Measurements from ENCODE around the gene SZT2.
"Not testable (repeated sequence)": the region's sequence is repeated elsewhere in the genome, so short reads cannot be mapped to it uniquely, and the experiment has no call there.

SZT2 gene

DNA sequence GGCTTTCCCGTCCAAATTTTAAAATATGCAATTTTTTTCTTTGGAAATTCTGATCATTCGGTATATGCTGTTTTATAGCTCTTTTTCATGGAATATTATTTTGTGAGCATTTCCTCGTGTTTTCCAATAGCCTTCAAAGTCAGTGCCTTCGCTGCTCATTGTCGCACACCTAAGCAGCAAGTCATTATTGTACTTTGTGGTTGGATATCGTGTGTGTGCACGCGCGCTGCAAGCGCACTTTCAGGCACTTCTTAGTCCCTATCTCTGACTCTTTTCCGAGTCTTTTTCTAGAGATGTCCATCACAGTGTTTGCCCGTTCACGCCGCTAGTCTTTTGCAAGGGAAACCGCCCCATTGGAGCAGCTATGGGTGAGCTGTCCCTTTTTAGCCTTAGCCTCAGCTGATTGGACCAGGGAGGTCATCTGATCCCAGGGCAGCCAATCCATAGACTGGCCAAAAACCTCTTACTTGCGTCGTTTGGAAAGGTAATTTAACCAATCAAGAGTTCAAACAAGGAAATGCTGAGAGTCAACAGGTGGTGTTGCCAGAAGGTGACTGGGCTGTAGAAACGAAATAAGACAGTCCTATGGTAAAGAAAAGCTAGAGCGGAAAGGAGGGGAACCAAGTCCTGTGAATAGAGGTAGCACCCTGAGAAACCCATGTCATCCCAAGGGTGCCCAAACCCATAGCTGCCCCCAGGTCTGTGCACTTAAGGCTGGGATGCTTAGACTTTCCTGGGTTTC lies 64.7 kb downstream of the SZT2 start:
- peak; percentile 90 for DNase-seq (ENCODE audit: low read depth, low spot score)

GRCh38 chr1:43455213-43455889 lies 65.7 kb downstream of the SZT2 start:
- DNase-seq (ENCODE audit: low read depth, low spot score), result no peak

- DNase-seq (ENCODE audit: low read depth, low spot score), result not testable (repeated sequence)
Observed at GRCh38 chr1:43458379-43458778, 68.7 kb downstream of the SZT2 start.

GRCh38 chr1:43460988-43461693 lies 71.4 kb downstream of the SZT2 start:
- DNase-seq (ENCODE audit: low read depth, low spot score), result peak; percentile 36

GRCh38 chr1:43463479-43463878 lies 73.8 kb downstream of the SZT2 start:
- no peak for DNase-seq (ENCODE audit: low read depth, low spot score)

GRCh38 chr1:43464681-43465504 lies 75.2 kb downstream of the SZT2 start:
- peak; percentile 72 for DNase-seq (ENCODE audit: low read depth, low spot score)

- no peak for DNase-seq (ENCODE audit: low read depth, low spot score)
Observed at GRCh38 chr1:43465505-43466067, 75.9 kb downstream of the SZT2 start.

DNA sequence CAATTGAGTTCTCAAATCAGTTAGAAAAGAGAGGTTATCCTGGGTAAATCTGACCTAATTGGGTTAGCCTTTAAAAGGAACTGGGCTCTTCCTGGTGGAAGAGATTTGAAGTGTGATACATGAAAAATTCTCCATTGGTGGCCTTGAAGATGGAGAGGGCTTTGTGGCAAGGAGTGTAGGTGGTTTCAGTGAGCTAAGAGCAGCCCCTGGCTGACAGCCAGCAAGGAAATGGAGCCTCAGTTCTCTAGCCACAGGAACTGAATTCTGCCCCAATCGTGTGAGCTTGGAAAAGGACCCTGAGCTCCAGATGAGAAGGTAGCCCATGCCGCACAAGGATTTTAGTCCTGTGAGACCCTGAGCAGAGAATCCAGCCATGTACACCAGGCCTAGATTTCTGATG lies 76.7 kb downstream of the SZT2 start:
- peak; percentile 34 for DNase-seq (ENCODE audit: low read depth, low spot score)

DNA sequence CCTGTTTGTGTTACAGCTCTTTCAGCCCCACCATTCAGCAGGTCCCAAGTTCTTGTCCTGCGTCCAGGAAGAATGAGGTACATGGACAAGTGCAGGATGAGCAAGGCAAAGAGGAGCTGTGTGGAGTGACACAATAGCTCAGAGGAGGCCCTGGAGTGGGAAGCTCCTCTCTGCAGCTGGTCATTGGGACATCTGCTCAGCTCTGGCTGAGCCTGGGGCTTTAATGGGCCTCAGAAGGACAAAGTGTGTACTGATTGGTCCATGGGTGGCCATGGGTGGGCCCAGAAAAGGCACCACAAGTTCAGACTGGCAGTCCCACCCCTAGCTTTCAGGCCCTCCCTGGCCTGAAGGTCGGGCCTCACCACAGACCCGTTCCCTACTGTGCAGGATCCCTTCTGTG lies 78.7 kb downstream of the SZT2 start:
- DNase-seq (ENCODE audit: low read depth, low spot score), result no peak

DNA sequence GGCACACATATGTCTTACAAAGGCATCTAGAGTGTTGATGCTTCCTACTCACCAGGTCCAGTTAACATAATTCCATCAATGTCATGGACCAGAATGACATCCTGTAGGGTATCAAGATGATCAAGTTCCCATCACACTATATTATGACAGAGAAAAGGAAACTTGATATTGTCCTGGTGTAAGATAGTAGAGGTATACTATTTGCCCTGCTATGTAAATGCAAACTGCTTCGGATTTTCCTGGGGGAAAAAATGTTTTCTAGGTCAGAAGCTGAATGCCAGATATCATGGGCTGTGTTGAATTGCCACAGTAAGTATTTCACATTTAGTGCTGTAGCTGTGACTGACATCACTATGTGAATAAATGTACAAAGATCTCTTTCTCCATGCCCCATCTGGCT lies 80.2 kb downstream of the SZT2 start:
- DNase-seq (ENCODE audit: low read depth, low spot score), result no peak

GRCh38 chr1:43472087-43472462 lies 82.4 kb downstream of the SZT2 start:
- DNase-seq (ENCODE audit: low read depth, low spot score), result no peak

- peak; percentile 94 for DNase-seq (ENCODE audit: low read depth, low spot score)
Observed at GRCh38 chr1:43472463-43473151, 82.9 kb downstream of the SZT2 start.

DNA sequence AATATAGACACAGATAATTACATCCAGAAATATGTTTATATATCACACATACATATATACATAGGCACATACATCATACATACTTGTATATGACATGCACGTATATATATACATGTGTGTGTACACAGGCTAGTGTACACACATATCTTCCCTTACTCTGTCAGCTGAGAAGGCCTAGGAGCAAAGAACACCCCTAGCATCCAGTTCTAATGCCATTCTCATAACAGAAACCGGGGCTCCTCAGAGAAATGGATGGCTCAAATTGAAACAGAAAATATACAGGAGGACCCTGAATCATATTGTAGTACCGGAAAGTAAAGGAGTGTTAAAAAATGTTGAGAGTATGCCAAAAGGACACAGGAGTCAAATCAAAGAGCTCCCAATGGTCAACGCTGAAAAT lies 83.8 kb downstream of the SZT2 start:
- no peak for DNase-seq (ENCODE audit: low read depth, low spot score)

DNA sequence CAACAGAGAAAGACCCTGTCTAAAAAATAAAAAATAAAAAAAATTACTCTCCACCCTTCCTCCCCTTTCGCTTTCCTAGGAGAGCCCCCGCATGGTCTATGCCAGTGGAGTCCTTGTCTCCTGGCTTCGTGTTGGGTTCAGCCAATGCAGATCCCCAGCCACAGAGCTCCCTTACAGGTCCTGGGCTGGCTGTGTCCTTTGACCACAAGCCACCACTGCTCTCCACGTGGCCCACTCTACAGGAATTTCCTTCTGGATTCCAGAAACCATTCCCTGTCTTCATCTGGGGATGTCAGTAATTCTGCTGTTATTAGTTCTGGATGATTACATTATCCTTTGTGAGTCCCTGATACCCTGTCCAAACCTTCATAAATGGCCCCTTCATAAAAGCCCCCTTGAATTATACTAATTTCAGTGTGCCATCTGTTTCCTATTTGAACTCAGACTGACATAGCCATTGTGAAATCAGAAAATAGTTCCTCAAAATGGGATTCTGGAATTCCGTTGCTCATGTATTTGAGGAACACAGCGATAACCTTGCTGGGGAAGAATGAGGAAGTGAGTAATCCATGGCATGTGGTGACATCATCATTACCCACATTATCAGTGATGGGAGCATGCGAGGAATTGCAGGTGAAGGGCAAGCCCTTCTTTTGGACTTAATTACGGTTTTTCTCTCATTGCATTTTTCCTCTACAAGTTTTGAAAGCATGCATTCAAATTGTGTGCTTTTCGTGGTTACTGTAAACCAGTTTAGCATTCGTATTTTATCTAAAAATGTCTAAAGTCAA lies 86.1 kb downstream of the SZT2 start:
- peak; percentile 71 for DNase-seq (ENCODE audit: low read depth, low spot score)

- no peak for DNase-seq (ENCODE audit: low read depth, low spot score)
Observed at GRCh38 chr1:43477716-43478115, 88.0 kb downstream of the SZT2 start.

DNA sequence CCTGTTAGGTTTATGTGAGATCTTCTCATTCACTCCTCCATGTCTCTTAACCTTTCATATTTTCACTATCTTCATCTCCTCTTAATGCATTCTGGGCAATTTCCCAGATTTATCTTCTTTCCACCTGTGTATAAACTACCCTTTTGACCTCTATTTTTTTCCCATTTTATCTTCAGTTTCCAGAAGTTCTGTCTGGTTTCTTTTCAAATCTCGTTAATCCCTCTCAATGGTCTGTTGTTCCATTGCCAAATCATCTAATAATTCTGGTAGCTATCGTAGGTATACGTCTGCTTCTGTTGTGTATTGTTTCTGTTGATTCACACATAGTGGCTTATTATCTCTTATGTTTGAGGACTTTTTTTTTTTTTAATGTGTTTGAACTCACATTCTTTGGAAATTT lies 89.7 kb downstream of the SZT2 start:
- DNase-seq (ENCODE audit: low read depth, low spot score), result no peak

DNA sequence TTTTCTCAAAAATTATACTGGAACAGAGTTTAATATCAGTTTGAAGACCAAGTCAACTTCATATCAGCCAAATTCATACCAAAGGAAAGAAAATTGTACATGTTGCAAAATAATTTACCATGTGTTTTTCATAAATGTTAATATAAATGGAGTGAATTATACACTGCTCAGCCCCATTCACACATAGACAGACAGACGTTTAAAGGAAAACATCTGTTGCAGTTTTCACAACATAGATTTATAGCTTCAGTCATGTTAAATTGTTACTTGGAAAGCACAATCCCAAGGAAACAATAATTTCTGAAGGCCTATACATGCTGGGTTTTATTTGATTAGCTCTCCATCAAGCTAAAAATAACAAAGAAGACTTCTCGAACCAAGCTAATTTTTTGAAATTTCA lies 91.8 kb downstream of the SZT2 start:
- DNase-seq (ENCODE audit: low read depth, low spot score), result no peak

DNA sequence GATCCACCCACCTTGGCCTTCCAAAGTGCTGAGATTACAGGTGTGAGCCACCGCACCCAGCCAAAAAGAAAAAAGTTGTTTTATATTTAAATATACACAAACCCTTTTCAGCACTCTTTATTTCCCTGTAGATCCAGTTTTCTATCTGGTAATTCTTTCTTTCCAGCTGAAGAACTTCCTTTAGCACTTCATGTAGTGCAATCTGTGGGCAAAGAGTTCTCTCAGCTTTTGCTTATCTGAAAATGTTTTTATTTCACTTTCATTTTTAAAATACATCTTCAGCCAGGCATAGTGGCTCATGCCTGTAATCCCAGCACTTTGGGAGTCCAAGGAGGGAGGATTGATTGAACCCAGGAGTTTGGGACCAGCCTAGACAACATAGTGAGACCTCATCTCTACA lies 92.5 kb downstream of the SZT2 start:
- DNase-seq (ENCODE audit: low read depth, low spot score), result no peak

- DNase-seq (ENCODE audit: low read depth, low spot score), result no peak
Observed at GRCh38 chr1:43484367-43484766, 94.7 kb downstream of the SZT2 start.

DNA sequence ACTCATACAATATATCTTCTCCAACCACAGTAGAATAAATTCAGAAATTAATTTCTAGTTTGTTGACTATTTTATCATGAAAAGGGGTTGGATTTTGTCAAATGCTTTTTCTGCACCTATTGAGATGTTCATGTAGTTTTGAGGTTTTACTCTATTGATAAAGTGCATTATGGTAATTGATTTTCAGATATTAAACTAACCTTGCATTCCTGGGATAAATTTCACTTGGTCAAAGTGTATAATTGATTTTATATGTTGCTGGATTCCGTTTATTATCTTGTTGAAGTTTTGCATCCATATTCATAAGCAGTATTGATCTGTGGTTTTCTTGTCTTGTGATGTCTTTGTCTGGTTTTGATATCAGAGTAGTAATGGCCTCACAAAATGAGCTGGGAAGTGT lies 98.5 kb downstream of the SZT2 start:
- no peak for DNase-seq (ENCODE audit: low read depth, low spot score)

Measured in astrocyte of the hippocampus (primary cell).